Measurements from ENCODE around the gene MAML1.

Gene MAML1

GRCh38 chr5:179805070-179805528, 72.5 kb downstream of the MAML1 start:
- DNase-seq: no peak

- DNase-seq: peak; percentile 61 to 80 (median 70)
These were observed 73.1 kb downstream of the MAML1 start for GRCh38 chr5:179805529-179806249.

- DNase-seq: peak; percentile 83 to 95 (median 88)
These were observed 73.8 kb downstream of the MAML1 start, which contains the start of gene MGAT4B for GRCh38 chr5:179806250-179807048. MGAT4B (minus strand) TSS chr5:179806866; CDS start chr5:179806583, 283 bp downstream.

GRCh38 chr5:179812135-179812825, 79.7 kb downstream of the MAML1 start:
- DNase-seq: no peak

- no peak for DNase-seq
These were observed 80.5 kb downstream of the MAML1 start for GRCh38 chr5:179812997-179813607.

GRCh38 chr5:179814090-179814489, 81.5 kb downstream of the MAML1 start:
- no peak for DNase-seq

GRCh38 chr5:179815491-179816249, 83.0 kb downstream of the MAML1 start:
- no peak for DNase-seq

GRCh38 chr5:179816401-179816795, 83.8 kb downstream of the MAML1 start:
- no peak for DNase-seq

GRCh38 chr5:179816796-179817469, 84.3 kb downstream of the MAML1 start:
- peak in 1 of 3 donors; percentile 59 for DNase-seq

- DNase-seq: no peak
These were observed 84.8 kb downstream of the MAML1 start for GRCh38 chr5:179817470-179817840.

- DNase-seq: peak; percentile 52 to 63 (median 62)
These were observed 85.5 kb downstream of the MAML1 start for GRCh38 chr5:179817890-179818745.

GRCh38 chr5:179818746-179819295, 86.2 kb downstream of the MAML1 start:
- DNase-seq: peak; percentile 95 to 98 (median 96)

GRCh38 chr5:179819296-179820126, 86.9 kb downstream of the MAML1 start:
- peak; percentile 59 to 84 (median 64) for DNase-seq

GRCh38 chr5:179820127-179820482, 87.5 kb downstream of the MAML1 start:
- DNase-seq: no peak

GRCh38 chr5:179820483-179821297, 88.1 kb downstream of the MAML1 start, which contains the start of gene SQSTM1:
SQSTM1 (plus strand) TSS chr5:179820905; CDS start chr5:179820937, 32 bp downstream.
- DNase-seq: peak; percentile 85 to 96 (median 92)

GRCh38 chr5:179821298-179822058, 88.9 kb downstream of the MAML1 start:
- peak; percentile 90 to 96 (median 92) for DNase-seq

- no peak for DNase-seq
These were observed 89.4 kb downstream of the MAML1 start for GRCh38 chr5:179822059-179822432.

Data from suppressor macrophage treated with lipopolysaccharide for 1 hour (primary cell).